Measurements from ENCODE around the gene LIN37. TPM values are rescaled to one million over a fixed set of nuclear protein-coding genes. Genes with fewer than 3 reads are reported as not detected.
A peak's percentile ranks its signal among the peaks of the same experiment; 100 is the strongest.

LIN37 gene
- total and polyA plus RNA-seq, 2 of the 13 experiments (the other 11 are each of a cell fraction or from before 2014, with no cell fraction given), result 6.3 to 8.7 TPM

- TF ChIP-seq, protein P1, sequence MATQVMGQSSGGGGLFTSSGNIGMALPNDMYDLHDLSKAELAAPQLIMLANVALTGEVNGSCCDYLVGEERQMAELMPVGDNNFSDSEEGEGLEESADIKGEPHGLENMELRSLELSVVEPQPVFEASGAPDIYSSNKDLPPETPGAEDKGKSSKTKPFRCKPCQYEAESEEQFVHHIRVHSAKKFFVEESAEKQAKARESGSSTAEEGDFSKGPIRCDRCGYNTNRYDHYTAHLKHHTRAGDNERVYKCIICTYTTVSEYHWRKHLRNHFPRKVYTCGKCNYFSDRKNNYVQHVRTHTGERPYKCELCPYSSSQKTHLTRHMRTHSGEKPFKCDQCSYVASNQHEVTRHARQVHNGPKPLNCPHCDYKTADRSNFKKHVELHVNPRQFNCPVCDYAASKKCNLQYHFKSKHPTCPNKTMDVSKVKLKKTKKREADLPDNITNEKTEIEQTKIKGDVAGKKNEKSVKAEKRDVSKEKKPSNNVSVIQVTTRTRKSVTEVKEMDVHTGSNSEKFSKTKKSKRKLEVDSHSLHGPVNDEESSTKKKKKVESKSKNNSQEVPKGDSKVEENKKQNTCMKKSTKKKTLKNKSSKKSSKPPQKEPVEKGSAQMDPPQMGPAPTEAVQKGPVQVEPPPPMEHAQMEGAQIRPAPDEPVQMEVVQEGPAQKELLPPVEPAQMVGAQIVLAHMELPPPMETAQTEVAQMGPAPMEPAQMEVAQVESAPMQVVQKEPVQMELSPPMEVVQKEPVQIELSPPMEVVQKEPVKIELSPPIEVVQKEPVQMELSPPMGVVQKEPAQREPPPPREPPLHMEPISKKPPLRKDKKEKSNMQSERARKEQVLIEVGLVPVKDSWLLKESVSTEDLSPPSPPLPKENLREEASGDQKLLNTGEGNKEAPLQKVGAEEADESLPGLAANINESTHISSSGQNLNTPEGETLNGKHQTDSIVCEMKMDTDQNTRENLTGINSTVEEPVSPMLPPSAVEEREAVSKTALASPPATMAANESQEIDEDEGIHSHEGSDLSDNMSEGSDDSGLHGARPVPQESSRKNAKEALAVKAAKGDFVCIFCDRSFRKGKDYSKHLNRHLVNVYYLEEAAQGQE (IDR thresholded peaks at IDR 0.05; ENCODE audit: borderline replicate concordance in 1 of 2, low read depth in 1 of 2, low read length in 2 of 2), result no peak
- no peak for TF ChIP-seq ELF4 (CRISPR knock-in tag; IDR thresholded peaks at IDR 0.05; ENCODE audit: borderline replicate concordance)
- peak; percentile 99 for TF ChIP-seq ZNF430 (CRISPR knock-in tag; IDR thresholded peaks at IDR 0.05)
- peak; percentile 97 for TF ChIP-seq ASH2L (IDR thresholded peaks at IDR 0.05; ENCODE audit: insufficient read length, low read depth, low read length)
- TF ChIP-seq ATF3 (CRISPR knock-in tag; IDR thresholded peaks at IDR 0.05), result 0 out of 2 replicates have a peak, but pooled peaks have one; percentile 7
- no peak for TF ChIP-seq ZFP36L2 (CRISPR knock-in tag; IDR thresholded peaks at IDR 0.05)
- peak; percentile 87 for TF ChIP-seq KDM5A (IDR thresholded peaks at IDR 0.05; ENCODE audit: borderline replicate concordance, low read length)
- no peak for TF ChIP-seq SYNCRIP (IDR thresholded peaks at IDR 0.05; ENCODE audit: insufficient read depth, low read depth, low read length)
- TF ChIP-seq SP1 (IDR thresholded peaks at IDR 0.05), result no peak
- peak; percentile 48; the same call in 1 of the 2 replicates for TF ChIP-seq SP1 (CRISPR knock-in tag; IDR thresholded peaks at IDR 0.05)
- peak; percentile 58; the same call in 1 of the 2 replicates for TF ChIP-seq RFXAP (CRISPR knock-in tag; IDR thresholded peaks at IDR 0.05; ENCODE audit: borderline replicate concordance)
- peak; percentile 77 for TF ChIP-seq NFYB (CRISPR knock-in tag; IDR thresholded peaks at IDR 0.05)
- peak; percentile 50 for TF ChIP-seq TAF15 (IDR thresholded peaks at IDR 0.05; ENCODE audit: low read depth, low read length, poor library complexity, severe bottlenecking)
- 0 out of 2 replicates have a peak, but pooled peaks have one; percentile 16 for TF ChIP-seq MTERF4 (CRISPR knock-in tag; IDR thresholded peaks at IDR 0.05)
- TF ChIP-seq PTBP1 (IDR thresholded peaks at IDR 0.05; ENCODE audit: low read depth, low read length, poor library complexity, severe bottlenecking), result peak; percentile 55
- TF ChIP-seq MLLT10 (CRISPR knock-in tag; IDR thresholded peaks at IDR 0.05), result no peak
- peak; percentile 76 for TF ChIP-seq SP2 (CRISPR knock-in tag; IDR thresholded peaks at IDR 0.05)
- no peak for TF ChIP-seq NFIB (CRISPR knock-in tag; IDR thresholded peaks at IDR 0.05; ENCODE audit: borderline replicate concordance)
- TF ChIP-seq POLR2A (IDR thresholded peaks at IDR 0.05; ENCODE audit: insufficient read depth in 1 of 2, low read depth in 2 of 2, low read length in 2 of 2), result peak in 1 of 2 experiments; percentile 52; a peak in 1 of 4 replicates
- no peak for TF ChIP-seq ZBTB8A (CRISPR knock-in tag; IDR thresholded peaks at IDR 0.05; ENCODE audit: borderline replicate concordance, low read depth)
- TF ChIP-seq ZEB1 (IDR thresholded peaks at IDR 0.05; ENCODE audit: insufficient replicate concordance, low read depth), result no peak
- TF ChIP-seq ARNT2 (CRISPR knock-in tag; IDR thresholded peaks at IDR 0.05; ENCODE audit: low read depth), result peak; percentile 66; the same call in 1 of the 2 replicates
Observed at GRCh38 chr19:35744430-35745327, 3.7 kb upstream of the LIN37 start (continued).
